Brain microvascular endothelial cell (primary cell): Measurements from ENCODE around the gene SPATA32.

Experiments used
- DNase-seq: peaks from one replicate; pipeline ENCODE4 v3.0.0-alpha.2; 2020
- H3K27ac ChIP-seq: fragments of 250-450 bp; sonication (Bioruptor Pico); 2 replicates; pipeline ENCODE4 v1.5.1; 2020; ENCODE audit warnings: mild to moderate bottlenecking, moderate library complexity
- H3K27me3 ChIP-seq: fragments of 250-450 bp; sonication (Bioruptor Pico); replicated peaks from 2 replicates; pipeline ENCODE4 v1.5.1; 2020; ENCODE audit warnings: mild to moderate bottlenecking
- H3K36me3 ChIP-seq: fragments of 250-450 bp; sonication (Bioruptor Pico); replicated peaks from 2 replicates; pipeline ENCODE4 v1.5.1; 2020; ENCODE audit warnings: mild to moderate bottlenecking
- H3K4me3 ChIP-seq: 2 replicates; pipeline ENCODE4 v1.5.1; 2011; ENCODE audit warnings: low read depth, mild to moderate bottlenecking, control low read depth, low read length, moderate library complexity
- CTCF ChIP-seq: IDR thresholded peaks from 2 replicates; pipeline ENCODE4 v1.5.1; 2011; ENCODE audit warnings: low read depth, mild to moderate bottlenecking, moderate library complexity, low read length, control low read depth, inconsistent platforms; ENCODE audit errors: missing control alignments
- in situ Hi-C: cut with HindIII; loops from 2 replicates; pipeline ENCODE4 v1.10.0; 2017; ENCODE audit warnings: low sequenced_read_pairs, low pct_ligation_motif_present

SPATA32 gene

DNA sequence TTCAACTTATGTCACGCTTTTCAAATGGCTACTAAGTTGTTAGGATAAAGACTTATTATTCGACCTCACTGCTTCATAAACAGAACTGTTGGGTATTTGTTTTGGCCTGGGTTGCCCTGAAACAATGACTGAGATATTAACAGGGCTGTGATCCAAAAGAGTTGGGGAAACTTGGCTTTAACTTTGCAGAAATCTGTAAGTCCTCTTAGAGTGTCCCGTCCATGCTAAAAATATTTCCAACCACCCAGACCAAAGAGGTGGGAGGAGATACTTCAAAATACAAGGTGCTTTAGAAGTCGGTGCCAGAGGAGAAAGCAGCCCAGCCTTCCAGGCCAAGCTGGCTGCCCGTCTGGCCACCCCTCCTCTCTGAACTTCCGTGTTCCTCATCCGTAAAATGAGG is 16.1 kb upstream of the SPATA32 start:
- in situ Hi-C loops: no loop called here
- Histone ChIP-seq H3K27me3 (no peaks in the 10 kb centered on the region), H3K27ac (no peak overlapping the region), H3K36me3 (peaks cover 40% of the 10 kb centered on the region), H3K4me3 (no peak overlapping the region)
- DNase-seq: no peak
- no peak for TF ChIP-seq CTCF

DNA sequence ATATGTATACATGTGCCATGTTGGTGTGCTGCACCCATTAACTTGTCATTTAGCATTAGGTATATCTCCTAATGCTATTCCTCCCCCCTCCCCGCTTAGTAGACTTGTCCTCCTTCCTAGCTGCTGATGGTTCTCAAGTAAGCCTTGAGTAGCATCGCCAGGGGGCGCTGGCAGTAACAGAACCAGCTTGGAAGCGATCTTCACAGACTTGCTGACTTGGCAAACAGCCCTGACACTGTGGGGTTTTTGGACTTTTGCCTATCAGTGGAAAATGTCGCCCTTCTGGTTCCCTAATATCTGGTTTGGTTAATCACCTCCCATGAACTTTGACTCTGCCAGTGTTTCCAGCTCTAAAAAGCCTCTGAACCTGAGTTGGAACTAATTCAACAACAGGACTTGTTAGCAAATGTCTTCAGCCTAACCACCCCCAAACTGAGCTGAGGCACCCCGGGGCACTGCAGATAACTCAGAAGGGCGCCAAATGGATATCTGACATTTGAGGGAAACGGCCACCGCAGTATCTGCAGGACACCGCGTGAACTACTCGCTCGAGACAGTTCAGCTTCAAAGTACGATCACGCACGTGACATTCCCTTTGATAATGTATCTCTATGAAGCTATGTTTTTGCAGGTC is 15.4 kb upstream of the SPATA32 start:
- H3K4me3 ChIP-seq: no peak overlapping the region
- no peak overlapping the region for H3K27ac ChIP-seq
- DNase-seq: peak; percentile 89
- peaks cover 42% of the 10 kb centered on the region for H3K36me3 ChIP-seq
- H3K27me3 ChIP-seq: no peaks in the 10 kb centered on the region
- in situ Hi-C loops: no loop called here
- TF ChIP-seq CTCF: peak; percentile 86

- in situ Hi-C loops: no loop called here
- no peak for TF ChIP-seq CTCF
- H3K27ac ChIP-seq: no peak overlapping the region
- peaks cover 40% of the 10 kb centered on the region for H3K36me3 ChIP-seq
- no peaks in the 10 kb centered on the region for H3K27me3 ChIP-seq
- DNase-seq: no peak
- H3K4me3 ChIP-seq: no peak overlapping the region
These were observed 14.1 kb upstream of the SPATA32 start for GRCh38 chr17:45276031-45276430.

- Histone ChIP-seq H3K27me3 (no peaks in the 10 kb centered on the region), H3K4me3 (no peak overlapping the region), H3K27ac (no peak overlapping the region), H3K36me3 (peaks cover 49% of the 10 kb centered on the region)
- DNase-seq: no peak
- in situ Hi-C loops: no loop called here
- TF ChIP-seq CTCF: no peak
These were observed 12.1 kb upstream of the SPATA32 start for GRCh38 chr17:45274033-45274432.

GRCh38 chr17:45273551-45273957 is 11.7 kb upstream of the SPATA32 start:
- peaks cover 54% of the 10 kb centered on the region for H3K36me3 ChIP-seq

More at GRCh38 chr17:45273551-45273957, 11.7 kb upstream of the SPATA32 start:
- Histone ChIP-seq H3K4me3 (no peak overlapping the region), H3K27me3 (no peaks in the 10 kb centered on the region), H3K27ac (no peak overlapping the region)
- in situ Hi-C loops: no loop called here
- DNase-seq: no peak
- TF ChIP-seq CTCF: no peak
